ENCODE measurements around the gene ASTN1.

Gene ASTN1

GRCh38 chr1:176877557-176877956 is 287.0 kb downstream of the ASTN1 start:
- Histone ChIP-seq H3K27me3 (ENCODE audit: insufficient read depth, low read depth) (no peaks in the 10 kb centered on the region), H3K9ac (no peak overlapping the region), H3K36me3 (ENCODE audit: insufficient read depth) (no peaks in the 10 kb centered on the region), H3K4me2 (no peak overlapping the region), H3K4me1 (ENCODE audit: low read depth, poor library complexity, severe bottlenecking) (peaks cover 26% of the 10 kb centered on the region), H3K27ac (no peak overlapping the region), H2AFZ (ENCODE audit: low read depth) (no peak overlapping the region), H3K79me2 (ENCODE audit: insufficient read depth, low read depth) (no peaks in the 10 kb centered on the region), H4K20me1 (ENCODE audit: insufficient read depth) (no peaks in the 10 kb centered on the region), H3K4me3 (IDR thresholded peaks at IDR 0.05; ENCODE audit: insufficient read depth, low read depth, low read length) (no peak overlapping the region)
- no peak for TF ChIP-seq CTCF (conservative IDR thresholded peaks at IDR 0.05; ENCODE audit: low read depth, low read length)

- peaks cover 26% of the 10 kb centered on the region for H3K4me1 ChIP-seq (ENCODE audit: low read depth, poor library complexity, severe bottlenecking)
- no peak overlapping the region for H3K4me2 ChIP-seq
- no peaks in the 10 kb centered on the region for H4K20me1 ChIP-seq (ENCODE audit: insufficient read depth)
These were observed 287.5 kb downstream of the ASTN1 start for GRCh38 chr1:176876966-176877515.

GRCh38 chr1:176869577-176869976 is 294.9 kb downstream of the ASTN1 start:
- no peak overlapping the region for H3K4me2 ChIP-seq
- no peaks in the 10 kb centered on the region for H4K20me1 ChIP-seq (ENCODE audit: insufficient read depth)
- no peak overlapping the region for H3K27ac ChIP-seq
- no peaks in the 10 kb centered on the region for H3K36me3 ChIP-seq (ENCODE audit: insufficient read depth)
- no peaks in the 10 kb centered on the region for H3K27me3 ChIP-seq (ENCODE audit: insufficient read depth, low read depth)
- no peaks in the 10 kb centered on the region for H3K79me2 ChIP-seq (ENCODE audit: insufficient read depth, low read depth)
- H3K4me1 ChIP-seq (ENCODE audit: low read depth, poor library complexity, severe bottlenecking) = no peaks in the 10 kb centered on the region
- no peak overlapping the region for H3K9ac ChIP-seq
- no peak overlapping the region for H3K4me3 ChIP-seq (IDR thresholded peaks at IDR 0.05; ENCODE audit: insufficient read depth, low read depth, low read length)
- TF ChIP-seq CTCF (conservative IDR thresholded peaks at IDR 0.05; ENCODE audit: low read depth, low read length) = no peak
- H2AFZ ChIP-seq (ENCODE audit: low read depth) = no peak overlapping the region

More at GRCh38 chr1:176876966-176877515, 287.5 kb downstream of the ASTN1 start:
- H3K36me3 ChIP-seq (ENCODE audit: insufficient read depth) = no peaks in the 10 kb centered on the region
- H3K9ac ChIP-seq = no peak overlapping the region
- TF ChIP-seq CTCF (conservative IDR thresholded peaks at IDR 0.05; ENCODE audit: low read depth, low read length) = no peak
- H3K27me3 ChIP-seq (ENCODE audit: insufficient read depth, low read depth) = no peaks in the 10 kb centered on the region
- H3K79me2 ChIP-seq (ENCODE audit: insufficient read depth, low read depth) = no peaks in the 10 kb centered on the region
- H3K4me3 ChIP-seq (IDR thresholded peaks at IDR 0.05; ENCODE audit: insufficient read depth, low read depth, low read length) = no peak overlapping the region
- H3K27ac ChIP-seq = no peak overlapping the region
- H2AFZ ChIP-seq (ENCODE audit: low read depth) = no peak overlapping the region

- H3K9ac ChIP-seq = no peak overlapping the region
- H3K4me2 ChIP-seq = no peak overlapping the region
- no peaks in the 10 kb centered on the region for H3K4me1 ChIP-seq (ENCODE audit: low read depth, poor library complexity, severe bottlenecking)
- no peak overlapping the region for H2AFZ ChIP-seq (ENCODE audit: low read depth)
- no peaks in the 10 kb centered on the region for H4K20me1 ChIP-seq (ENCODE audit: insufficient read depth)
- no peaks in the 10 kb centered on the region for H3K36me3 ChIP-seq (ENCODE audit: insufficient read depth)
- no peak overlapping the region for H3K27ac ChIP-seq
- H3K4me3 ChIP-seq (IDR thresholded peaks at IDR 0.05; ENCODE audit: insufficient read depth, low read depth, low read length) = no peak overlapping the region
- H3K27me3 ChIP-seq (ENCODE audit: insufficient read depth, low read depth) = no peaks in the 10 kb centered on the region
- H3K79me2 ChIP-seq (ENCODE audit: insufficient read depth, low read depth) = no peaks in the 10 kb centered on the region
- no peak for TF ChIP-seq CTCF (conservative IDR thresholded peaks at IDR 0.05; ENCODE audit: low read depth, low read length)
These were observed 298.3 kb downstream of the ASTN1 start for GRCh38 chr1:176866011-176866714.
